Body of pancreas (tissue), 4 donors: Measurements from ENCODE around the gene ANTXR2. TPM values are rescaled to one million over a fixed set of nuclear protein-coding genes. Genes with fewer than 3 reads are reported as not detected.

ENCODE experiments used
- ATAC-seq: fragments of 150-250 bp; one replicate; pipeline ENCODE4 v1.9.1; 2016
- DNase-seq, 4 donors: peaks; one replicate each; pipeline ENCODE4 v3.0.0-alpha.2; 2019
- H3K27ac ChIP-seq, 4 donors: fragments of 200-600 bp; sonication (generic); 1 replicate in 3 of 4; 2 replicates in 1 of 4; pipeline versions ENCODE4 v1.5.1 to v1.6.1; 2016 to 2019; ENCODE audit warnings: mild to moderate bottlenecking in 1 of 4, mixed read lengths in 1 of 4, moderate library complexity in 1 of 4
- H3K27me3 ChIP-seq, 2 donors: fragments of 200-600 bp; sonication (generic); one replicate each; pipeline ENCODE4 v1.6.0; 2016; ENCODE audit warnings: mild to moderate bottlenecking in 1 of 2
- H3K36me3 ChIP-seq, 2 donors: fragments of 200-600 bp; sonication (generic); replicated peaks in 1 of 2; 2 replicates each; pipeline ENCODE4 v1.5.1; 2016; ENCODE audit warnings: low read depth in 2 of 2; ENCODE audit not compliant: insufficient read depth in 1 of 2
- H3K4me1 ChIP-seq: fragments of 200-600 bp; sonication (generic); one replicate; pipeline ENCODE4 v1.6.0; 2016
- H3K4me3 ChIP-seq, 2 donors: fragments of 200-600 bp; sonication (generic); 1 replicate in 1 of 2; 2 replicates in 1 of 2; pipeline ENCODE4 v1.5.1; 2016 to 2019
- H3K9me3 ChIP-seq, 3 donors: fragments of 200-600 bp; sonication (generic); 1 replicate in 2 of 3; 2 replicates in 1 of 3; pipeline ENCODE4 v1.5.1; 2016
- CTCF ChIP-seq, 7 experiments: fragments of 450-650 bp in 4 of 7; fragments of 200-600 bp in 3 of 7; sonication (generic) in 3 of 7; IDR thresholded peaks; one replicate each; pipeline ENCODE4 v1.5.1; 2016 to 2019; ENCODE audit warnings: antibody characterized with exemption in 7 of 7
- POLR2A ChIP-seq, 3 donors: fragments of 450-650 bp; IDR thresholded peaks; one replicate each; pipeline ENCODE4 v1.6.1; 2016; ENCODE audit warnings: antibody characterized with exemption in 3 of 3, mild to moderate bottlenecking in 2 of 3
- WGBS, 2 donors: methylation state at CpG; one replicate each; pipeline ENCODE4 v1.1.5; 2017; 5-methylcytosine and 5-hydroxymethylcytosine counted together
- intact Hi-C: fragments of 100-400 bp; cut with DNase I; formaldehyde crosslinking; loops from one replicate; pipeline ENCODE4 v1.15.1; 2023
- total RNA-seq, 2 donors: library from RNA; depleted of rRNA; stranded (reverse); fragments of >200 nt; gene quantifications; one replicate each; pipeline ENCODE4 v1.1.0, GENCODE V29; 2016

The ANTXR2 gene
- total RNA-seq, 2 donors from 2014 or later: 16.9 to 34.6 TPM

GRCh38 chr4:80069837-80070731 is 2.9 kb downstream of the ANTXR2 start:
- 88 to 99% methylated on average over 2 of the region's 2 CpGs for WGBS, 2 donors
- intact Hi-C loops: no loop called here
- H3K27ac ChIP-seq: no peak overlapping the region

DNA sequence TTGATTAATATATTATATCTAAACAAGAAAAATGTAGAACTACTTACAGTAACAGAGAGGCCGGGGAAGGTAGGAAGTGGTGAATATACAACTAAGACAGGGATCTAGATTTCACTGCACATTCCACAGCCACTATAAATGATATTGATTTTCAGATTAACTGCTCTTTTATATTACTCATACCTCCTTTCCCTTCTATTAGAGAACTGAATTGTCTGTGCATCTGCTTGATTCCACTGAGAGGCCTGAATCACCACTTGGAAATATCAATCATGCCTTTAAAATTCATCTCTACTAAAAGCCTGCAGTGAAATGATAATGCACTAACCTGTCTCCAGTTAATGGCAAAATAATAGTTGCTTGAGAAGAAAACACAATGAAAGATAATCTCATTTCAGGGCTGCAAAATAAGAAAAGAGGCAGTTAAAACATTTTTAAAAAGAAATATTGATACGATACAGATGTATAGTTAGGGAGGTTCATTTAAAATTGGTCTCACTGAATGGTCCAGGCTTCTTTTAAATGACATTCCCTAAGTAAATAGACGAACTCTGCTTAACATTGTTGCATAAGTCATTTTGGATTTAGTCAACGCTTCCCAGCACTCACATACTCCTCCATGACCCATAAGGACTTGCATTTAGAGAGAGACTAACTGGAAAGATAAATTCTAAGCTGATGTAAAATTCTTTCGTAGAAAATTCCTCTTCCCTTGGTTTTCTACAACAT is 3.8 kb downstream of the ANTXR2 start:
- no peak overlapping the region for H3K4me3 ChIP-seq
- intact Hi-C loops: no loop called here
- H3K4me1 ChIP-seq: peaks cover 19% of the 10 kb centered on the region

More at GRCh38 chr4:80069837-80070731, 2.9 kb downstream of the ANTXR2 start:
- Histone ChIP-seq H3K36me3 (no peaks in the 10 kb centered on the region), H3K4me1 (peaks cover 19% of the 10 kb centered on the region), H3K27me3 (no peaks in the 10 kb centered on the region), H3K9me3 (no peaks in the 10 kb centered on the region), H3K4me3 (no peak overlapping the region)
- ATAC-seq: no peak
- no peak for DNase-seq
- TF ChIP-seq CTCF (IDR thresholded peaks at IDR 0.05) (no peak), POLR2A (IDR thresholded peaks at IDR 0.05) (no peak)

GRCh38 chr4:80065601-80066000 is 7.4 kb downstream of the ANTXR2 start:
- no peak for TF ChIP-seq POLR2A (IDR thresholded peaks at IDR 0.05)
- TF ChIP-seq CTCF (IDR thresholded peaks at IDR 0.05): no peak
- Histone ChIP-seq H3K9me3 (no peaks in the 10 kb centered on the region), H3K4me1 (no peaks in the 10 kb centered on the region), H3K27ac (no peak overlapping the region), H3K36me3 (no peaks in the 10 kb centered on the region), H3K27me3 (no peaks in the 10 kb centered on the region), H3K4me3 (no peak overlapping the region)
- WGBS, 2 donors: 96 to 98% methylated on average over 2 of the region's 2 CpGs
- ATAC-seq (no peak), DNase-seq (no peak)
- intact Hi-C loops: no loop called here

More for the DNA sequence above, 3.8 kb downstream of the ANTXR2 start:
- 79 to 85% methylated on average over 5 of the region's 5 CpGs for WGBS, 2 donors
- H3K36me3 ChIP-seq: no peaks in the 10 kb centered on the region
- H3K27ac ChIP-seq: no peak overlapping the region
- ATAC-seq (no peak), DNase-seq (no peak)
- H3K9me3 ChIP-seq: no peaks in the 10 kb centered on the region
- H3K27me3 ChIP-seq: no peaks in the 10 kb centered on the region
- TF ChIP-seq POLR2A (IDR thresholded peaks at IDR 0.05) (no peak), CTCF (IDR thresholded peaks at IDR 0.05) (no peak)

- Histone ChIP-seq H3K4me1 (no peaks in the 10 kb centered on the region), H3K27ac (no peak overlapping the region), H3K4me3 (no peak overlapping the region), H3K36me3 (no peaks in the 10 kb centered on the region), H3K9me3 (no peaks in the 10 kb centered on the region), H3K27me3 (no peaks in the 10 kb centered on the region)
- DNase-seq: no peak
- TF ChIP-seq CTCF (IDR thresholded peaks at IDR 0.05) (no peak), POLR2A (IDR thresholded peaks at IDR 0.05) (no peak)
- intact Hi-C loops: no loop called here
- no peak for ATAC-seq
- WGBS, 2 donors: 85 to 89% methylated on average over 3 of the region's 3 CpGs
These were observed 10.5 kb downstream of the ANTXR2 start for GRCh38 chr4:80062527-80062926.
